ENCODE measurements around the gene DSTYK. TPM values are rescaled to one million over a fixed set of nuclear protein-coding genes. Genes with fewer than 3 reads are reported as not detected.

Gene DSTYK
- total RNA-seq, 1 donor from 2014 or later, result 12.7 TPM

- DNase-seq (no peak), ATAC-seq (no peak)
- Histone ChIP-seq H3K9me3 (no peaks in the 10 kb centered on the region), H3K27ac (no peak overlapping the region), H3K4me3 (no peak overlapping the region), H3K27me3 (no peaks in the 10 kb centered on the region), H3K4me1 (peaks cover 25% of the 10 kb centered on the region), H3K36me3 (peaks cover 30% of the 10 kb centered on the region)
- intact Hi-C loops (cut with DNase I), result no loop called here
- no peak for TF ChIP-seq CTCF (IDR thresholded peaks at IDR 0.05)
Measured at GRCh38 chr1:205118752-205119151, 92.8 kb downstream of the DSTYK start.

GRCh38 chr1:205111354-205111753 lies 100.1 kb downstream of the DSTYK start:
- ATAC-seq (no peak), DNase-seq (no peak)
- H3K36me3 ChIP-seq, result peaks cover 83% of the 10 kb centered on the region
- H3K4me1 ChIP-seq, result no peaks in the 10 kb centered on the region
- H3K27me3 ChIP-seq, result no peaks in the 10 kb centered on the region
- H3K9me3 ChIP-seq, result no peaks in the 10 kb centered on the region
- no peak for TF ChIP-seq CTCF (IDR thresholded peaks at IDR 0.05)
- intact Hi-C loops (cut with DNase I), result no loop called here
- no peak overlapping the region for H3K4me3 ChIP-seq
- no peak overlapping the region for H3K27ac ChIP-seq

GRCh38 chr1:205109711-205110110 lies 101.8 kb downstream of the DSTYK start:
- no peak overlapping the region for H3K4me3 ChIP-seq
- intact Hi-C loops (cut with DNase I), result no loop called here
- H3K27ac ChIP-seq, result no peak overlapping the region
- H3K36me3 ChIP-seq, result peaks cover 92% of the 10 kb centered on the region
- no peak for DNase-seq
- no peaks in the 10 kb centered on the region for H3K9me3 ChIP-seq
- TF ChIP-seq CTCF (IDR thresholded peaks at IDR 0.05), result no peak
- no peaks in the 10 kb centered on the region for H3K4me1 ChIP-seq
- no peak for ATAC-seq
- H3K27me3 ChIP-seq, result no peaks in the 10 kb centered on the region

GRCh38 chr1:205109269-205109668 lies 102.2 kb downstream of the DSTYK start:
- H3K27me3 ChIP-seq, result no peaks in the 10 kb centered on the region
- no peaks in the 10 kb centered on the region for H3K4me1 ChIP-seq
- no peaks in the 10 kb centered on the region for H3K9me3 ChIP-seq
- DNase-seq (no peak), ATAC-seq (no peak)
- H3K36me3 ChIP-seq, result peaks cover 92% of the 10 kb centered on the region
- intact Hi-C loops (cut with DNase I), result no loop called here
- H3K4me3 ChIP-seq, result no peak overlapping the region
- no peak for TF ChIP-seq CTCF (IDR thresholded peaks at IDR 0.05)
- H3K27ac ChIP-seq, result no peak overlapping the region

- intact Hi-C loops (cut with DNase I), result no loop called here
- H3K4me1 ChIP-seq, result no peaks in the 10 kb centered on the region
- DNase-seq, result no peak
- H3K4me3 ChIP-seq, result no peak overlapping the region
- H3K27me3 ChIP-seq, result no peaks in the 10 kb centered on the region
- no peak for TF ChIP-seq CTCF (IDR thresholded peaks at IDR 0.05)
- H3K27ac ChIP-seq, result no peak overlapping the region
- peaks cover 92% of the 10 kb centered on the region for H3K36me3 ChIP-seq
- H3K9me3 ChIP-seq, result no peaks in the 10 kb centered on the region
- ATAC-seq, result no peak
Measured at GRCh38 chr1:205108464-205108863, 103.0 kb downstream of the DSTYK start.

GRCh38 chr1:205107327-205107726 lies 104.2 kb downstream of the DSTYK start:
- TF ChIP-seq CTCF (IDR thresholded peaks at IDR 0.05), result no peak
- ATAC-seq (no peak), DNase-seq (no peak)
- H3K27ac ChIP-seq, result no peak overlapping the region
- no peaks in the 10 kb centered on the region for H3K9me3 ChIP-seq
- H3K4me3 ChIP-seq, result no peak overlapping the region
- peaks cover 92% of the 10 kb centered on the region for H3K36me3 ChIP-seq
- intact Hi-C loops (cut with DNase I), result no loop called here
- H3K27me3 ChIP-seq, result no peaks in the 10 kb centered on the region
- H3K4me1 ChIP-seq, result no peaks in the 10 kb centered on the region

Data from upper lobe of right lung (tissue), 1 donor.